Activated CD4-positive, alpha-beta T cell treated with anti-CD3 and anti-CD28 coated beads, Interleukin-10, Interleukin-2, amounts not matched to agents 100 ng/mL and 50 ng/mL, durations not matched to agents 16 hours and 8 hours (primary cell): Measurements from ENCODE around the gene CD22.
"Not testable (repeated sequence)": the region's sequence is repeated elsewhere in the genome, so short reads cannot be mapped to it uniquely, and the experiment has no call there.

Experiments used
- DNase-seq: peaks from one replicate; pipeline ENCODE4 v3.0.0-alpha.2; 2020

Gene CD22

GRCh38 chr19:35345671-35346111, 16.7 kb downstream of the CD22 start:
- no peak for DNase-seq

- DNase-seq: peak; percentile 68
Observed at GRCh38 chr19:35346193-35347052, 17.4 kb downstream of the CD22 start.

GRCh38 chr19:35347171-35347929, 18.4 kb downstream of the CD22 start, which contains the start of gene FFAR1:
TSS of gene FFAR1 (plus strand) at chr19:35347902. CDS start at chr19:35351552, 3,650 bp downstream.
- DNase-seq: peak; percentile 75

- DNase-seq: no peak
Observed at GRCh38 chr19:35347930-35348298, 18.9 kb downstream of the CD22 start.

- DNase-seq: no peak
Observed at GRCh38 chr19:35348911-35349611, 20.1 kb downstream of the CD22 start.

- DNase-seq: no peak
Observed at GRCh38 chr19:35349614-35350521, 20.9 kb downstream of the CD22 start.

- DNase-seq: no peak
Observed at GRCh38 chr19:35350591-35350990, 21.6 kb downstream of the CD22 start.

GRCh38 chr19:35351411-35352176, 22.6 kb downstream of the CD22 start:
- no peak for DNase-seq

GRCh38 chr19:35352177-35352447, 23.1 kb downstream of the CD22 start:
- DNase-seq: no peak

- peak; percentile 79 for DNase-seq
Observed at GRCh38 chr19:35352448-35353304, 23.7 kb downstream of the CD22 start.

GRCh38 chr19:35353635-35354034, 24.6 kb downstream of the CD22 start:
- no peak for DNase-seq

- DNase-seq: peak; percentile 38
Observed at GRCh38 chr19:35354898-35355297, 25.9 kb downstream of the CD22 start.

- DNase-seq: no peak
Observed at GRCh38 chr19:35355791-35356460, 26.9 kb downstream of the CD22 start.

- peak; percentile 14 for DNase-seq
Observed at GRCh38 chr19:35357867-35358573, 29.0 kb downstream of the CD22 start, which contains the start of gene FFAR3. TSS of gene FFAR3 (plus strand) at chr19:35358460. CDS start at chr19:35358891, 431 bp downstream.

- not testable (repeated sequence) for DNase-seq
Observed at GRCh38 chr19:35358834-35359233, 29.8 kb downstream of the CD22 start.

- DNase-seq: not testable (repeated sequence)
Observed at GRCh38 chr19:35359395-35359794, 30.4 kb downstream of the CD22 start.

- DNase-seq: not testable (repeated sequence)
Observed at GRCh38 chr19:35360081-35360480, 31.1 kb downstream of the CD22 start.

GRCh38 chr19:35360880-35361420, 32.0 kb downstream of the CD22 start:
- no peak for DNase-seq
